HS-27A (cell line): ENCODE results near the gene BMP8A.
"Not testable (repeated sequence)": the region's sequence is repeated elsewhere in the genome, so short reads cannot be mapped to it uniquely, and the experiment has no call there.

Source experiments
- DNase-seq: peaks from one replicate; pipeline ENCODE4 v3.0.0-alpha.2; 2012; ENCODE audit warnings: low read depth, missing footprints

BMP8A gene

GRCh38 chr1:39491146-39491921 is at the start of gene BMP8A:
Gene BMP8A (plus strand): TSS chr1:39491636. CDS start chr1:39491992, 356 bp downstream.
- DNase-seq = no peak

- no peak for DNase-seq
These were observed 49.6 kb upstream of the BMP8A start for GRCh38 chr1:39441797-39442196.

- DNase-seq = no peak
These were observed 45.9 kb upstream of the BMP8A start for GRCh38 chr1:39445573-39445972.

GRCh38 chr1:39446986-39447567 is 44.4 kb upstream of the BMP8A start:
- DNase-seq = no peak

- not testable (repeated sequence) for DNase-seq
These were observed 41.4 kb upstream of the BMP8A start for GRCh38 chr1:39450041-39450440.

GRCh38 chr1:39450956-39451606 is 40.4 kb upstream of the BMP8A start:
- DNase-seq = no peak

- no peak for DNase-seq
These were observed 39.4 kb upstream of the BMP8A start for GRCh38 chr1:39452081-39452480.

GRCh38 chr1:39452540-39452939 is 38.9 kb upstream of the BMP8A start:
- DNase-seq = no peak

GRCh38 chr1:39453603-39454002 is 37.8 kb upstream of the BMP8A start:
- no peak for DNase-seq

GRCh38 chr1:39458991-39459390 is 32.4 kb upstream of the BMP8A start:
- DNase-seq = no peak

- DNase-seq = no peak
These were observed 29.4 kb upstream of the BMP8A start for GRCh38 chr1:39462074-39462473.

GRCh38 chr1:39466413-39467107 is 24.9 kb upstream of the BMP8A start:
- DNase-seq = no peak

GRCh38 chr1:39467108-39467720 is 24.2 kb upstream of the BMP8A start:
- not testable (repeated sequence) for DNase-seq

GRCh38 chr1:39469150-39469549 is 22.3 kb upstream of the BMP8A start:
- DNase-seq = no peak

GRCh38 chr1:39470040-39470439 is 21.4 kb upstream of the BMP8A start:
- no peak for DNase-seq

- no peak for DNase-seq
These were observed 18.6 kb upstream of the BMP8A start for GRCh38 chr1:39472826-39473225.

GRCh38 chr1:39473324-39473723 is 18.1 kb upstream of the BMP8A start:
- DNase-seq = no peak

GRCh38 chr1:39474810-39475209 is 16.6 kb upstream of the BMP8A start:
- DNase-seq = no peak

GRCh38 chr1:39475551-39475950 is 15.9 kb upstream of the BMP8A start:
- DNase-seq = not testable (repeated sequence)

GRCh38 chr1:39478126-39478915 is 13.1 kb upstream of the BMP8A start:
- DNase-seq = no peak

GRCh38 chr1:39481289-39481688 is 10.1 kb upstream of the BMP8A start:
- no peak for DNase-seq
